ENCODE measurements around the gene ANXA7.

DNA sequence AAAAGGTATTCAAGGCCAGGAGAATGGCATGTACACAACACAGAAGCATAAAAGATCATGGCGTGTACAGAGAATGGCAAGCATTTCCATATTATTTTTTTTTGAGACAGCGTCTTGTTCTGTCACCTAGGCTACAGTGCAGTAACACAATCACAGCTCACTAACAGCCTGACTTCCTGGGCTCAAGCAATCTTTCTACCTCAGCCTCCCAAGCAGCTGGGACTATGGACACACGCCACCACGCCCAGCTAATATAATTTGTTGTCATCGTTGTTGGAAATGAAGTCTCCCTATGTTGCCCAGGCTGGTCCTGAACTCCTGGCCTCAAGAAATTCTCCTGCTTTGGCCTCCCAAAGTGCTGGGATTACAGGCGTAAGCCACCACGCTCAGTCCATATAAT lies 27.3 kb downstream of the ANXA7 start:
- TF ChIP-seq, protein P1, sequence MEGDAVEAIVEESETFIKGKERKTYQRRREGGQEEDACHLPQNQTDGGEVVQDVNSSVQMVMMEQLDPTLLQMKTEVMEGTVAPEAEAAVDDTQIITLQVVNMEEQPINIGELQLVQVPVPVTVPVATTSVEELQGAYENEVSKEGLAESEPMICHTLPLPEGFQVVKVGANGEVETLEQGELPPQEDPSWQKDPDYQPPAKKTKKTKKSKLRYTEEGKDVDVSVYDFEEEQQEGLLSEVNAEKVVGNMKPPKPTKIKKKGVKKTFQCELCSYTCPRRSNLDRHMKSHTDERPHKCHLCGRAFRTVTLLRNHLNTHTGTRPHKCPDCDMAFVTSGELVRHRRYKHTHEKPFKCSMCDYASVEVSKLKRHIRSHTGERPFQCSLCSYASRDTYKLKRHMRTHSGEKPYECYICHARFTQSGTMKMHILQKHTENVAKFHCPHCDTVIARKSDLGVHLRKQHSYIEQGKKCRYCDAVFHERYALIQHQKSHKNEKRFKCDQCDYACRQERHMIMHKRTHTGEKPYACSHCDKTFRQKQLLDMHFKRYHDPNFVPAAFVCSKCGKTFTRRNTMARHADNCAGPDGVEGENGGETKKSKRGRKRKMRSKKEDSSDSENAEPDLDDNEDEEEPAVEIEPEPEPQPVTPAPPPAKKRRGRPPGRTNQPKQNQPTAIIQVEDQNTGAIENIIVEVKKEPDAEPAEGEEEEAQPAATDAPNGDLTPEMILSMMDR (IDR thresholded peaks at IDR 0.05) = no peak
- TF ChIP-seq POLR2A (IDR thresholded peaks at IDR 0.05) = no peak

All from ovary (tissue), 3 donors.